SH-SY5Y (cell line): ENCODE results near the gene DEFB131B.

ENCODE experiments used
- GATA2 ChIP-seq: IDR thresholded peaks from 2 replicates; pipeline ENCODE4 v1.6.1; 2011; ENCODE audit warnings: mild to moderate bottlenecking, low read depth, low read length
- GATA3 ChIP-seq: IDR thresholded peaks from 2 replicates; pipeline ENCODE4 v1.6.1; 2011; ENCODE audit warnings: low read depth, mild to moderate bottlenecking, low read length, moderate library complexity

Gene DEFB131B

GRCh38 chr11:71933141-71933933 lies 55.1 kb downstream of the DEFB131B start:
- TF ChIP-seq GATA2 (no peak), GATA3 (no peak)
